Smooth muscle cell (in vitro differentiated cells): Measurements from ENCODE around the gene ATP5PD. TPM values are rescaled to one million over a fixed set of nuclear protein-coding genes. Genes with fewer than 3 reads are reported as not detected.

Source experiments
- DNase-seq: peaks from one replicate; lab custom pipeline; 2025; ENCODE audit not compliant: unreplicated experiment; lab: John Stamatoyannopoulos, UW
- H2AFZ ChIP-seq: fragments of 200-600 bp; sonication (generic); 2 replicates; pipeline ENCODE4 v1.6.0; 2016; ENCODE audit warnings: antibody characterized with exemption, low read depth, mild to moderate bottlenecking
- H3F3A ChIP-seq: fragments of 200-600 bp; sonication (generic); 2 replicates; pipeline ENCODE4 v1.6.0; 2017; ENCODE audit warnings: antibody characterized with exemption, low read depth
- H3K27ac ChIP-seq: fragments of 200-600 bp; sonication (generic); 2 replicates; pipeline ENCODE4 v1.5.1; 2016; ENCODE audit warnings: low read depth, mild to moderate bottlenecking
- H3K27me3 ChIP-seq: fragments of 200-600 bp; sonication (generic); 2 replicates; pipeline ENCODE4 v1.6.1; 2016; ENCODE audit warnings: low read depth, mild to moderate bottlenecking
- H3K36me3 ChIP-seq: fragments of 200-600 bp; sonication (generic); 2 replicates; pipeline ENCODE4 v1.5.1; 2016; ENCODE audit warnings: low read depth
- H3K4me1 ChIP-seq: fragments of 200-600 bp; sonication (generic); 2 replicates; pipeline ENCODE4 v1.5.1; 2016; ENCODE audit warnings: low read depth
- H3K4me2 ChIP-seq: fragments of 200-600 bp; sonication (generic); 2 replicates; pipeline ENCODE4 v1.6.0; 2016; ENCODE audit warnings: mild to moderate bottlenecking
- H3K4me3 ChIP-seq: fragments of 200-600 bp; sonication (generic); 2 replicates; pipeline ENCODE4 v1.5.1; 2016; ENCODE audit warnings: mild to moderate bottlenecking
- H3K79me2 ChIP-seq: fragments of 200-600 bp; sonication (generic); 2 replicates; pipeline ENCODE4 v1.6.0; 2016; ENCODE audit warnings: low read depth, mild to moderate bottlenecking
- H3K9ac ChIP-seq: fragments of 200-600 bp; sonication (generic); 2 replicates; pipeline ENCODE4 v1.6.0; 2016; ENCODE audit warnings: low read depth
- H3K9me3 ChIP-seq: fragments of 200-600 bp; sonication (generic); replicated peaks from 2 replicates; pipeline ENCODE4 v1.5.1; 2016; ENCODE audit warnings: low read depth
- H4K20me1 ChIP-seq: fragments of 200-600 bp; sonication (generic); 2 replicates; pipeline ENCODE4 v1.6.0; 2016; ENCODE audit warnings: low read depth
- CTCF ChIP-seq: fragments of 200-600 bp; sonication (generic); IDR thresholded peaks from 2 replicates; pipeline ENCODE4 v1.5.1; 2017; ENCODE audit warnings: borderline replicate concordance, mild to moderate bottlenecking, antibody characterized with exemption; ENCODE audit not compliant: insufficient read depth, poor library complexity, severe bottlenecking
- WGBS: methylation state at CpG from one replicate; pipeline ENCODE4 v1.1.7; 2016; ENCODE audit warnings: low lambda C conversion rate; 5-methylcytosine and 5-hydroxymethylcytosine counted together
- polyA plus RNA-seq: library from polyadenylated mRNA; unstranded; fragments of >200 nt; fragmentation: Nextera tagmentation; extraction: Ambion mirVana; gene quantifications from 2 replicates; pipeline ENCODE4 v1.2.1, GENCODE V29; 2016
- total RNA-seq: library from RNA; depleted of rRNA; stranded (reverse); fragments of >200 nt; gene quantifications from 2 replicates; pipeline ENCODE4 v1.2.3, GENCODE V29; 2014

Gene ATP5PD
- total and polyA plus RNA-seq, 2 experiments from 2014 or later, result 309 to 318 TPM

GRCh38 chr17:75086496-75087181 is 39.9 kb upstream of the ATP5PD start:
- H3K27ac ChIP-seq, result no peak overlapping the region
- no peak overlapping the region for H3K9ac ChIP-seq

GRCh38 chr17:75084039-75084660 is 37.4 kb upstream of the ATP5PD start:
- DNase-seq, result no peak
- no peak overlapping the region for H3K9ac ChIP-seq
- no peaks in the 10 kb centered on the region for H3K9me3 ChIP-seq
- H3K79me2 ChIP-seq, result peaks cover 7% of the 10 kb centered on the region
- no peak overlapping the region for H3K4me2 ChIP-seq
- peaks cover 14% of the 10 kb centered on the region for H3K4me1 ChIP-seq
- no peaks in the 10 kb centered on the region for H3K27me3 ChIP-seq
- no peak overlapping the region for H2AFZ ChIP-seq
- 72% methylated on average over 14 of the region's 14 CpGs for WGBS
- TF ChIP-seq CTCF, result no peak
- no peaks in the 10 kb centered on the region for H4K20me1 ChIP-seq
- H3K27ac ChIP-seq, result no peak overlapping the region
- H3K36me3 ChIP-seq, result no peaks in the 10 kb centered on the region
- H3F3A ChIP-seq, result peaks cover 12% of the 10 kb centered on the region
- H3K4me3 ChIP-seq, result no peak overlapping the region

More at GRCh38 chr17:75086496-75087181, 39.9 kb upstream of the ATP5PD start:
- H3K27me3 ChIP-seq, result no peaks in the 10 kb centered on the region
- H3K4me1 ChIP-seq, result peaks cover 23% of the 10 kb centered on the region
- no peaks in the 10 kb centered on the region for H3K9me3 ChIP-seq
- H3F3A ChIP-seq, result peaks cover 10% of the 10 kb centered on the region
- H4K20me1 ChIP-seq, result no peaks in the 10 kb centered on the region
- H3K4me3 ChIP-seq, result no peak overlapping the region
- no peak for TF ChIP-seq CTCF
- DNase-seq, result no peak
- no peaks in the 10 kb centered on the region for H3K36me3 ChIP-seq
- H3K4me2 ChIP-seq, result no peak overlapping the region
- 85% methylated on average over 15 of the region's 15 CpGs for WGBS
- H3K79me2 ChIP-seq, result peaks cover 25% of the 10 kb centered on the region
- H2AFZ ChIP-seq, result no peak overlapping the region

- Histone ChIP-seq H3K27me3 (no peaks in the 10 kb centered on the region), H3K4me2 (no peak overlapping the region), H3F3A (peaks cover 15% of the 10 kb centered on the region), H3K9me3 (no peaks in the 10 kb centered on the region), H3K9ac (no peak overlapping the region), H3K4me3 (no peak overlapping the region), H3K27ac (no peak overlapping the region), H3K36me3 (no peaks in the 10 kb centered on the region), H4K20me1 (no peaks in the 10 kb centered on the region), H3K4me1 (peaks cover 14% of the 10 kb centered on the region), H3K79me2 (no peaks in the 10 kb centered on the region), H2AFZ (no peak overlapping the region)
- no peak for DNase-seq
- 69% methylated on average over 6 of the region's 6 CpGs for WGBS
- no peak for TF ChIP-seq CTCF
Observed at GRCh38 chr17:75082683-75083082, 35.9 kb upstream of the ATP5PD start.
